GM12874 (cell line): ENCODE data around the gene NCK2.

Source experiments
- CTCF ChIP-seq: IDR thresholded peaks from 2 replicates; pipeline ENCODE4 v1.5.1; 2011; ENCODE audit warnings: low read depth, mild to moderate bottlenecking, control low read depth, low read length, moderate library complexity; ENCODE audit not compliant: insufficient read depth

Gene NCK2

GRCh38 chr2:105937498-105938097, 192.9 kb downstream of the NCK2 start:
- no peak for TF ChIP-seq CTCF
